H1 (cell line): Measurements from ENCODE around the gene TAX1BP3. TPM values are rescaled to one million over a fixed set of nuclear protein-coding genes. Genes with fewer than 3 reads are reported as not detected.

ENCODE experiments used
- CTCF ChIA-PET: fragments of 300-600 bp; sonication (Branson Sonifier 250); formaldehyde crosslinking; loops from one replicate; lab custom pipeline; 2021; ENCODE audit not compliant: partially characterized antibody; lab: Charles Lee
- POLR2A ChIA-PET: fragments of 300-600 bp; sonication (Branson Sonifier 250); formaldehyde crosslinking; loops from one replicate; lab custom pipeline; 2021; ENCODE audit warnings: inconsistent platforms; ENCODE audit not compliant: partially characterized antibody; lab: Charles Lee
- DNase-seq, 2 experiments: peaks; one replicate each; pipeline versions ENCODE4 v3.0.0 to v3.0.0-alpha.2; 2010 to 2022; ENCODE audit warnings: low spot score in 2 of 2, low read depth in 1 of 2, mixed read lengths in 1 of 2
- FAIRE-seq: peaks from 2 replicates; lab custom pipeline; 2011; peaks lifted over from hg19 to GRCh38; lab: Jason Lieb, UNC
- H2AFZ ChIP-seq: 2 replicates; pipeline ENCODE4 v1.8.1; 2012; ENCODE audit warnings: low read length, inconsistent platforms
- H2AK5ac ChIP-seq: 2 replicates; pipeline ENCODE4 v1.6.1; 2013; ENCODE audit warnings: low read depth, low read length
- H2BK120ac ChIP-seq: replicated peaks from 2 replicates; pipeline ENCODE3; 2013; ENCODE audit warnings: low read depth, low read length, inconsistent platforms
- H2BK12ac ChIP-seq: 2 replicates; pipeline ENCODE4 v1.6.1; 2013; ENCODE audit warnings: low read depth, low read length
- H2BK15ac ChIP-seq: 2 replicates; pipeline ENCODE4 v1.6.1; 2013; ENCODE audit warnings: low read length
- H2BK20ac ChIP-seq: 2 replicates; pipeline ENCODE4 v1.6.1; 2013; ENCODE audit warnings: low read length
- H2BK5ac ChIP-seq: 2 replicates; pipeline ENCODE4 v1.6.1; 2013; ENCODE audit warnings: low read depth, low read length
- H3K14ac ChIP-seq: 2 replicates; pipeline ENCODE4 v1.6.1; 2013; ENCODE audit warnings: inconsistent platforms; ENCODE audit not compliant: insufficient read length
- H3K18ac ChIP-seq: 2 replicates; pipeline ENCODE4 v1.6.1; 2013; ENCODE audit warnings: low read length; ENCODE audit errors: extremely low read depth
- H3K23ac ChIP-seq: 2 replicates; pipeline ENCODE4 v1.6.1; 2013; ENCODE audit warnings: inconsistent platforms; ENCODE audit not compliant: insufficient read length
- H3K23me2 ChIP-seq: 2 replicates; pipeline ENCODE4 v1.6.1; 2013; ENCODE audit warnings: low read depth, low read length
- H3K27ac ChIP-seq: 2 replicates; pipeline ENCODE4 v1.6.1; 2011; ENCODE audit warnings: low read depth, low read length, inconsistent platforms
- H3K27me3 ChIP-seq, 4 experiments: replicated peaks in 1 of 4; 1 replicate in 1 of 4; 2 replicates in 3 of 4; pipeline versions ENCODE4 v1.6.1 to v1.8.1; 2011 to 2013; ENCODE audit warnings: low read length in 3 of 4, mild to moderate bottlenecking in 3 of 4, inconsistent platforms in 2 of 4, mixed read lengths in 2 of 4, moderate library complexity in 1 of 4; ENCODE audit not compliant: control insufficient read depth in 3 of 4, insufficient read depth in 3 of 4; ENCODE audit errors: extremely low read depth in 1 of 4
- H3K36me3 ChIP-seq, 4 experiments: 2 replicates each; pipeline versions ENCODE4 v1.6.1 to v1.8.1; 2011 to 2013; ENCODE audit warnings: mild to moderate bottlenecking in 4 of 4, low read length in 3 of 4, moderate library complexity in 2 of 4, control low read depth in 1 of 4, inconsistent platforms in 1 of 4; ENCODE audit not compliant: insufficient read depth in 4 of 4, control insufficient read depth in 2 of 4
- H3K4ac ChIP-seq: replicated peaks from 2 replicates; pipeline ENCODE3; 2013; ENCODE audit warnings: low read length, low read depth, mixed read lengths, inconsistent platforms; ENCODE audit not compliant: insufficient read length
- H3K4me1 ChIP-seq, 4 experiments: replicated peaks in 1 of 4; 1 replicate in 1 of 4; 2 replicates in 3 of 4; pipeline versions ENCODE4 v1.6.1 to v1.8.1; 2011 to 2013; ENCODE audit warnings: low read length in 3 of 4, inconsistent platforms in 2 of 4, mixed read lengths in 1 of 4; ENCODE audit not compliant: insufficient read depth in 4 of 4, control insufficient read depth in 3 of 4
- H3K4me2 ChIP-seq, 2 experiments: 2 replicates each; pipeline versions ENCODE4 v1.6.1 to v1.8.1; 2011 to 2013; ENCODE audit warnings: low read depth in 2 of 2, low read length in 2 of 2, control low read depth in 1 of 2, inconsistent platforms in 1 of 2, mild to moderate bottlenecking in 1 of 2; ENCODE audit not compliant: insufficient read depth in 1 of 2
- H3K4me3 ChIP-seq, 4 experiments: fragments of 200-600, 300-600 bp in 1 of 4; sonication (generic), shearing (Covaris generic), sonication (Bioruptor Twin) in 1 of 4; 2 replicates each; pipeline versions ENCODE4 v1.5.1 to v1.8.1; 2011 to 2016; ENCODE audit warnings: low read length in 4 of 4, low read depth in 3 of 4, control low read depth in 2 of 4, inconsistent platforms in 2 of 4, mild to moderate bottlenecking in 2 of 4, mixed read lengths in 1 of 4, moderate library complexity in 1 of 4; ENCODE audit not compliant: insufficient read depth in 2 of 4; ENCODE audit errors: extremely low read depth in 1 of 4
- H3K56ac ChIP-seq: replicated peaks from 2 replicates; pipeline ENCODE3; 2013; ENCODE audit warnings: low read depth, mild to moderate bottlenecking, mixed read lengths, low read length, inconsistent platforms; ENCODE audit not compliant: insufficient read length
- H3K79me1 ChIP-seq: 2 replicates; pipeline ENCODE4 v1.6.1; 2013; ENCODE audit warnings: low read depth, low read length, control low read depth
- H3K79me2 ChIP-seq, 2 experiments: 2 replicates each; pipeline versions ENCODE4 v1.6.1 to v1.8.1; 2012 to 2013; ENCODE audit warnings: low read length in 2 of 2, mild to moderate bottlenecking in 2 of 2, inconsistent platforms in 1 of 2; ENCODE audit not compliant: insufficient read depth in 2 of 2, control insufficient read depth in 1 of 2
- H3K9ac ChIP-seq, 4 experiments: replicated peaks in 1 of 4; 1 replicate in 1 of 4; 2 replicates in 3 of 4; pipeline versions ENCODE4 v1.6.1 to v1.8.1; 2011 to 2013; ENCODE audit warnings: low read depth in 3 of 4, low read length in 3 of 4, control low read depth in 2 of 4, mild to moderate bottlenecking in 2 of 4, moderate library complexity in 2 of 4, inconsistent platforms in 1 of 4; ENCODE audit errors: extremely low read depth in 1 of 4
- H3K9me3 ChIP-seq, 2 experiments: 2 replicates each; pipeline versions ENCODE4 v1.6.1 to v1.8.1; 2012 to 2013; ENCODE audit warnings: mild to moderate bottlenecking in 2 of 2, moderate library complexity in 2 of 2, control low read depth in 1 of 2, inconsistent platforms in 1 of 2, low read depth in 1 of 2, low read length in 1 of 2, mixed read lengths in 1 of 2; ENCODE audit not compliant: insufficient read depth in 2 of 2
- H4K20me1 ChIP-seq, 2 experiments: replicated peaks in 1 of 2; 2 replicates each; pipeline versions ENCODE3 to v1.8.1; 2011 to 2013; ENCODE audit warnings: inconsistent platforms in 2 of 2, low read length in 2 of 2, mild to moderate bottlenecking in 1 of 2; ENCODE audit not compliant: insufficient read depth in 2 of 2, control insufficient read depth in 1 of 2
- H4K5ac ChIP-seq: 2 replicates; pipeline ENCODE4 v1.6.1; 2013; ENCODE audit warnings: low read length, low read depth, mixed read lengths, inconsistent platforms; ENCODE audit not compliant: insufficient read length
- H4K8ac ChIP-seq: 2 replicates; pipeline ENCODE4 v1.8.0; 2013; ENCODE audit warnings: mild to moderate bottlenecking, moderate library complexity, low read length, inconsistent platforms; ENCODE audit not compliant: insufficient read depth; ENCODE audit errors: extremely low read depth
- H4K91ac ChIP-seq: replicated peaks from 2 replicates; pipeline ENCODE3; 2013; ENCODE audit warnings: low read length, mixed read lengths, inconsistent platforms; ENCODE audit not compliant: insufficient read length
- CBX5 ChIP-seq: fragments of 300-800, 300-1000 bp; sonication (generic); IDR thresholded peaks from 2 replicates; pipeline ENCODE4 v1.7.1; 2016; ENCODE audit warnings: antibody characterized with exemption, low read length, low read depth
- E2F6 ChIP-seq: IDR thresholded peaks from 2 replicates; pipeline ENCODE4 v1.6.1; 2012; ENCODE audit warnings: inconsistent platforms
- EP300 ChIP-seq, 2 experiments: IDR thresholded peaks; 1 replicate in 1 of 2; 2 replicates in 1 of 2; pipeline ENCODE4 v1.6.1; 2011 to 2012; ENCODE audit warnings: low read depth in 2 of 2, low read length in 2 of 2, mild to moderate bottlenecking in 2 of 2, borderline replicate concordance in 1 of 2, inconsistent platforms in 1 of 2, moderate library complexity in 1 of 2
- GABPA ChIP-seq: IDR thresholded peaks from 2 replicates; pipeline ENCODE4 v1.6.1; 2011; ENCODE audit warnings: mild to moderate bottlenecking, low read length, moderate library complexity, borderline replicate concordance; ENCODE audit not compliant: insufficient read depth
- GTF2F1 ChIP-seq: IDR thresholded peaks from 2 replicates; pipeline ENCODE4 v1.6.1; 2012; ENCODE audit warnings: low read depth, low read length, improper control_type of control experiment, borderline replicate concordance
- HDAC6 ChIP-seq: IDR thresholded peaks from one replicate; pipeline ENCODE4 v1.7.1; 2012; ENCODE audit warnings: low read depth, mild to moderate bottlenecking, inconsistent platforms, low read length, moderate library complexity
- JUND ChIP-seq: IDR thresholded peaks from 2 replicates; pipeline ENCODE4 v1.6.1; 2011; ENCODE audit warnings: mild to moderate bottlenecking, improper control_type of control experiment, low read length
- KDM5A ChIP-seq: fragments of 200-600 bp; IDR thresholded peaks from 2 replicates; pipeline ENCODE4 v1.7.1; 2012; ENCODE audit warnings: mild to moderate bottlenecking, low read length, inconsistent platforms, mixed read lengths
- NANOG ChIP-seq: IDR thresholded peaks from 2 replicates; pipeline ENCODE4 v1.6.1; 2011; ENCODE audit warnings: low read length, low read depth, mild to moderate bottlenecking, inconsistent platforms; ENCODE audit not compliant: insufficient read depth, poor library complexity, severe bottlenecking
- POU5F1 ChIP-seq: IDR thresholded peaks from 2 replicates; pipeline ENCODE4 v1.6.1; 2011; ENCODE audit warnings: low read depth, mild to moderate bottlenecking, low read length, moderate library complexity
- SP4 ChIP-seq: IDR thresholded peaks from 2 replicates; pipeline ENCODE4 v1.6.1; 2012; ENCODE audit warnings: low read length, inconsistent platforms
- TBP ChIP-seq: IDR thresholded peaks from 2 replicates; pipeline ENCODE4 v1.6.1; 2011; ENCODE audit warnings: low read depth, low read length, improper control_type of control experiment
- WGBS, 2 experiments: shearing (Covaris generic) in 1 of 2; methylation state at CpG; one replicate each; pipeline versions ENCODE4 v1.1.6 to v1.1.7; 2013 to 2015; ENCODE audit warnings: low lambda C conversion rate in 2 of 2, mixed read lengths in 2 of 2, inconsistent platforms in 1 of 2, low coverage in 1 of 2, missing lambda C conversion rate in 1 of 2; ENCODE audit not compliant: insufficient replicate concordance in 2 of 2, insufficient coverage in 1 of 2, insufficient read length in 1 of 2; ENCODE audit errors: extremely low coverage in 1 of 2, missing lambda C conversion rate in 1 of 2; 5-methylcytosine and 5-hydroxymethylcytosine counted together
- polyA plus RNA-seq, 7 experiments: library from polyadenylated mRNA; depleted of rRNA in 3 of 7; stranded (reverse) in 5 of 7; unstranded in 2 of 7; fragments of >200 nt in 5 of 7; fragments of 200-250 nt in 2 of 7; gene quantifications; 1 replicate in 5 of 7; 2 replicates in 1 of 7; 4 replicates in 1 of 7; pipeline versions ENCODE4 v1.2.1 to v1.2.3, GENCODE V29; 2011 to 2013; ENCODE audit warnings: missing spikeins in 2 of 7, mixed read lengths in 2 of 7
- total RNA-seq: library from RNA; stranded (reverse); fragmentation: NEBNext Ultra II Directional; extraction: Animal tissue kit (Norgen Biotek cat#: 25700); gene quantifications from 2 replicates; pipeline ENCODE4 v1.2.1, GENCODE V29; 2021

The TAX1BP3 gene
- total and polyA plus RNA-seq, 2 of the 8 experiments (the other 6 are each of a cell fraction or from before 2014, with no cell fraction given): 65.3 to 81.8 TPM

- Histone ChIP-seq H2BK12ac (no peak overlapping the region), H3K4me1 (no peaks in the 10 kb centered on the region), H3K79me2 (no peaks in the 10 kb centered on the region), H3K9ac (no peak overlapping the region), H3K4me2 (no peak overlapping the region), H4K91ac (no peak overlapping the region), H2BK5ac (no peak overlapping the region), H4K5ac (no peak overlapping the region), H2BK120ac (no peak overlapping the region), H4K8ac (no peak overlapping the region), H3K14ac (no peak overlapping the region), H3K18ac (no peak overlapping the region), H3K79me1 (no peaks in the 10 kb centered on the region), H2AK5ac (no peak overlapping the region), H4K20me1 (no peaks in the 10 kb centered on the region), H3K23ac (no peak overlapping the region), H2BK15ac (no peak overlapping the region), H3K56ac (no peak overlapping the region), H3K23me2 (no peaks in the 10 kb centered on the region), H3K4ac (no peak overlapping the region), H3K27ac (no peak overlapping the region), H3K9me3 (peaks cover 0 to 4% of the 10 kb centered on the region in 2 experiments; a peak in 1 of 4 replicates), H3K27me3 (no peaks in the 10 kb centered on the region), H2AFZ (no peak overlapping the region), H3K36me3 (no peaks in the 10 kb centered on the region; a peak in 1 of 8 replicates), H2BK20ac (no peak overlapping the region), H3K4me3 (no peak overlapping the region)
- ChIA-PET POLR2A (no interaction called here), CTCF (interaction anchor here (0.6 to 1.2 kb wide), 3 partner anchors 15 to 171 kb away, joined by 3 read pairs; no protein-coding TSS in a partner anchor)
- DNase-seq (no peak), FAIRE-seq (no peak)
- 85% methylated on average over 20 of the region's 20 CpGs; no CpG with 5 or more reads in 1 of the 2 experiments for WGBS, 2 experiments
- no peak for TF ChIP-seq NANOG
- no peak for TF ChIP-seq POU5F1
- TF ChIP-seq EP300 (IDR thresholded peaks at IDR 0.05; ENCODE audit: borderline replicate concordance in 1 of 2, low read depth in 2 of 2, low read length in 2 of 2): no peak
- no peak for TF ChIP-seq HDAC6
- TF ChIP-seq GTF2F1: no peak
- no peak for TF ChIP-seq KDM5A
- no peak for TF ChIP-seq CBX5
- TF ChIP-seq E2F6: no peak
- no peak for TF ChIP-seq SP4
- no peak for TF ChIP-seq JUND
- TF ChIP-seq TBP: no peak
- TF ChIP-seq GABPA: no peak
Measured at GRCh38 chr17:3704931-3705717, 36.7 kb upstream of the TAX1BP3 start.
